Vagina (tissue), 2 donors: ENCODE data around the gene CYTIP.

ENCODE experiments used
- CTCF ChIP-seq, 3 experiments: fragments of 450-650 bp in 2 of 3; fragments of 200-600 bp in 1 of 3; sonication (generic) in 1 of 3; IDR thresholded peaks; one replicate each; pipeline ENCODE4 v1.5.1; 2017 to 2019; ENCODE audit warnings: antibody characterized with exemption in 3 of 3, mild to moderate bottlenecking in 2 of 3, moderate library complexity in 2 of 3
- POLR2A ChIP-seq, 2 donors: fragments of 450-650 bp; IDR thresholded peaks; one replicate each; pipeline ENCODE4 v1.6.1; 2017; ENCODE audit warnings: antibody characterized with exemption in 2 of 2, mild to moderate bottlenecking in 2 of 2, moderate library complexity in 2 of 2
- POLR2AphosphoS5 ChIP-seq, 2 donors: sonication (generic); formaldehyde crosslinking; IDR thresholded peaks; one replicate each; pipeline ENCODE4 v1.9.0; 2017; ENCODE audit warnings: antibody characterized with exemption in 2 of 2, mild to moderate bottlenecking in 2 of 2, low read depth in 1 of 2; ENCODE audit not compliant: insufficient read depth in 1 of 2

GRCh38 chr2:157477919-157478318 is 34.0 kb upstream of the CYTIP start:
- TF ChIP-seq CTCF (IDR thresholded peaks at IDR 0.05): no peak
- TF ChIP-seq POLR2A (IDR thresholded peaks at IDR 0.05): no peak
- no peak for TF ChIP-seq POLR2AphosphoS5 (IDR thresholded peaks at IDR 0.05; ENCODE audit: insufficient read depth in 1 of 2, low read depth in 1 of 2)
